Measurements from ENCODE around the gene IGFN1. TPM values are rescaled to one million over a fixed set of nuclear protein-coding genes. Genes with fewer than 3 reads are reported as not detected.

The IGFN1 gene
- total RNA-seq, 1 experiment from 2014 or later = not detected

- no peak overlapping the region for H2AFZ ChIP-seq (ENCODE audit: low read length)
- H4K20me1 ChIP-seq (ENCODE audit: control insufficient read depth, insufficient read depth, insufficient read length) = no peaks in the 10 kb centered on the region
- no peak overlapping the region for H3K4me2 ChIP-seq (ENCODE audit: insufficient read depth, insufficient read length, low read length)
- H3K27me3 Mint-ChIP-seq (ENCODE audit: low read depth) = peaks cover 42% of the 10 kb centered on the region
- H2BK20ac ChIP-seq (ENCODE audit: low read depth, low read length, poor library complexity, severe bottlenecking) = no peak overlapping the region
- H3K56ac ChIP-seq (ENCODE audit: insufficient read length, low read depth, low read length) = no peak overlapping the region
- no peak overlapping the region for H3K4ac ChIP-seq (ENCODE audit: low read depth, low read length)
- no CpG with 5 or more reads among the region's 2 CpGs for WGBS (ENCODE audit: extremely low coverage, insufficient read length, low lambda C conversion rate)
- no peak overlapping the region for H3K9ac ChIP-seq (ENCODE audit: extremely low read depth, insufficient read length, low read length)
- H3K27ac ChIP-seq (ENCODE audit: insufficient read length, low read depth, low read length) = no peak overlapping the region
- H4K5ac ChIP-seq (ENCODE audit: insufficient read length, low read depth, low read length) = no peak overlapping the region
- H2BK5ac ChIP-seq (ENCODE audit: insufficient read length, low read length) = no peak overlapping the region
- no peaks in the 10 kb centered on the region for H3K9me3 ChIP-seq (ENCODE audit: control insufficient read depth, low read depth, low read length)
- no peak overlapping the region for H3K23ac ChIP-seq (ENCODE audit: insufficient read length, low read depth, low read length)
- H4K8ac ChIP-seq (replicated peaks; ENCODE audit: insufficient read length, low read depth, low read length) = no peak overlapping the region
- no peak overlapping the region for H2BK12ac ChIP-seq (ENCODE audit: insufficient read length, low read depth, low read length)
- H3K27me3 ChIP-seq (ENCODE audit: insufficient read depth, low read length) = no peaks in the 10 kb centered on the region
- peaks cover 11 to 13% of the 10 kb centered on the region in 2 experiments for H3K9me3 Mint-ChIP-seq
- H3K4me3 Mint-ChIP-seq = no peak overlapping the region
- no peaks in the 10 kb centered on the region for H3K79me2 ChIP-seq (ENCODE audit: insufficient read depth, low read length)
- no peaks in the 10 kb centered on the region for H3K23me2 ChIP-seq (ENCODE audit: insufficient read length, low read depth, low read length, poor library complexity, severe bottlenecking)
- no peaks in the 10 kb centered on the region for H3K79me1 ChIP-seq (ENCODE audit: insufficient read depth, low read depth, low read length, poor library complexity, severe bottlenecking)
- no peak overlapping the region for H4K91ac ChIP-seq (ENCODE audit: insufficient read length, low read depth, low read length)
- no peaks in the 10 kb centered on the region for H3K4me1 ChIP-seq (ENCODE audit: insufficient read depth, low read length)
- H3K36me3 Mint-ChIP-seq (ENCODE audit: insufficient read depth in 1 of 3, low read depth in 3 of 3) = peaks cover 0 to 11% (median 6%) of the 10 kb centered on the region in 3 experiments; a peak in 6 of 7 replicates
- no peak for DNase-seq
- H3K18ac ChIP-seq (ENCODE audit: insufficient read length, low read depth, low read length) = no peak overlapping the region
- H3K27ac Mint-ChIP-seq = no peak overlapping the region
- no peak for TF ChIP-seq CTCF (conservative IDR thresholded peaks at IDR 0.05)
- no peak overlapping the region for H2BK15ac ChIP-seq (ENCODE audit: low read depth, low read length)
- no peak overlapping the region for H2BK120ac ChIP-seq (ENCODE audit: low read depth, low read length, poor library complexity, severe bottlenecking)
- no peak overlapping the region for H3T11ph ChIP-seq (ENCODE audit: low read length)
- H2AK5ac ChIP-seq (ENCODE audit: insufficient read length, low read length) = no peak overlapping the region
- no peak overlapping the region for H3K14ac ChIP-seq (ENCODE audit: insufficient read depth, low read length)
- H3K4me1 Mint-ChIP-seq = peaks cover 18 to 19% of the 10 kb centered on the region in 2 experiments
Observed at GRCh38 chr1:201181726-201182125, 8.9 kb upstream of the IGFN1 start.
